Fibroblast of the conjunctiva (primary cell): Measurements from ENCODE around the gene ASF1B.

Experiments
- DNase-seq: peaks from one replicate; pipeline ENCODE4 v3.0.0-alpha.2; 2010; ENCODE audit warnings: low read depth

The ASF1B gene

GRCh38 chr19:14085309-14085995, 50.9 kb downstream of the ASF1B start, which contains the start of gene C19orf67:
C19orf67 (minus strand) TSS chr19:14085783; CDS start chr19:14085627, 156 bp downstream.
- DNase-seq: no peak

- no peak for DNase-seq
Observed at GRCh38 chr19:14082675-14082960, 53.8 kb downstream of the ASF1B start.

- DNase-seq: no peak
Observed at GRCh38 chr19:14081797-14082674, 54.4 kb downstream of the ASF1B start.

- DNase-seq: peak; percentile 99
Observed at GRCh38 chr19:14080887-14081796, 55.2 kb downstream of the ASF1B start.

- DNase-seq: no peak
Observed at GRCh38 chr19:14078411-14078810, 58.0 kb downstream of the ASF1B start.

DNA sequence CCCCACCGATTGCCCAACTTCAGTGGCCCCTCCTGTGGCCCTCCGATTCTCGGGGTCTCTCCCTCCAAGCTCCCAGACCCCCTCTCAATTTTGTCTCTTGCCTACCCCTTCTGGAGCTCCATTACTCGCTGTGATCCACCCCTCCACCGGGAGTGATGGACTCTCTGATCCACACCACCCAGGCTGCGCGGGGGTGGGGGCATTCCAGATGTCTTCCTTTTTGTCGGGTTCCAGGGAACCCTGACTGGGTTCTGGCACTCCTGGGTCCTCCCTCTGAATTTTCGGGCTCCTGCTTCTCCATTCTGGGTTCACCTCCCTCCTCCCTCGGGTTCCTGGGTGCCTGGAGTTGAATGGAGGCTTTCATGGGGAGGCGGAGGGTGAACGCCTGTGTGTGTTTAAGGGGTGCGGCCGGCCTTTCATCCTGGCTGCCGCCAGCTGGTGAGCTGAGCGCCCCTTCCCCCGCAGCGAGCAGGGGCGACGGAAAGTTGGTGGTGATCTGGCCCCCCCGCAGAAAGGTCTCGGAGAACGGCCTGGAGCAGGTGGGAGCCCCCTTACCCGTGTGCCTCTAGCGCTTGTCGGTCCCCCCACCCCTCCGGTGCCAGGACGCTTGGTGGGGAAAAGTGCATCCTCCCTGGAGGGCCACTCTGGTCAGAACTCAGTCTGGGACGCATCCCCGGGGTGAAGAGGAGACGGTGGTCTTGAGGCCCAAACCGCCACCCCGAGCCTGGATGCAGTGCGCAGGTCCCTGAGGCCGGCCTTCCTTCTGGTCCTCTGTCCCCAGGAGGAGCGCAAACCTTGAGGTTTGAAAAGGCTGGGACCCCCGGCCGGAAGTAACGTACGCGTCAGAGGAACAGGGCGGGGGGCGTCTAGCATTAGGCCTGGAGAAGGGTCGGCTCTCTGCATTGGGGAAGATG, 62.2 kb downstream of the ASF1B start:
- DNase-seq: no peak

GRCh38 chr19:14073261-14073924, 63.0 kb downstream of the ASF1B start:
- DNase-seq: peak; percentile 38

GRCh38 chr19:14072535-14073260, 63.7 kb downstream of the ASF1B start, which contains the start of gene MISP3:
MISP3 (plus strand) TSS chr19:14072786; CDS start chr19:14073310, 524 bp downstream.
- no peak for DNase-seq

DNA sequence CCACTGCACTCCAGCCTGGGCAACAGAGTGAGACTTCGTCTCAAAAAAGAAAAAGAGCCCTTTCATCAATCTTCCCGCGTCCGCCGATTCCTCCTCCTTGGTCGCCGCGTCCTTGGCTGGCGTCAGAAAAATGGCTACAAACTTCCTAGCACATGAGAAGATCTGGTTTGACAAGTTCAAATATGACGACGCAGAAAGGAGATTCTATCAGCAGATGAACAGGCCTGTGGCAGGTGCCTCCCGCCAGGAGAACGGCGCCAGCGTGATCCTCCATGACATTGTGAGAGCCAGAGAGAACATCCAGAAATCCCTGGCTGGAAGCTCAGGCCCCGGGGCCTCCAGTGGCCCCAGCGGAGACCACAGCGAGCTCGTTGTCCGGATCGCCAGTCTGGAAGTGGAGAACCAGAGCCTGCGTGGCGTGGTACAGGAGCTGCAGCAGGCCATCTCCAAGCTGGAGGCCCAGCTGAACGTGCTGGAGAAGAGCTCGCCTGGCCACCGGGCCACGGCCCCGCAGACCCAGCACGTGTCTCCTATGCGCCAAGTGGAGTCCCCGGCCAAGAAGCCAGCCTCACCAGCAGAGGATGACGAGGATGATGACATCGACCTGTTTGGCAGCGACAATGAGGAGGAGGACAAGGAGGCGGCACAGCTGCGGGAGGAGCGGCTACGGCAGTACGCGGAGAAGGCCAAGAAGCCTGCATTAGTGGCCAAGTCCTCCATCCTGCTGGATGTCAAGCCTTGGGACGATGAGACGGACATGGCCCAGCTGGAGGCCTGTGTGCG, 65.9 kb downstream of the ASF1B start:
- no peak for DNase-seq
